IMR-90 (cell line): ENCODE measurements around the gene KIAA1328. TPM values are rescaled to one million over a fixed set of nuclear protein-coding genes. Genes with fewer than 3 reads are reported as not detected.

Source experiments
- ATAC-seq: fragments of 200-7000 bp; cut with Tn5 transposase; 2 replicates; pipeline ENCODE4 v1.9.1; 2020; ENCODE audit warnings: low read depth, mild to moderate bottlenecking, moderate library complexity
- BruUV-seq: library from RNA; stranded (reverse); fragments of 400-500 nt; replicated peaks from 2 replicates; lab custom pipeline; 2021; lab: Mats Ljungman, UMichigan
- CTCF ChIA-PET: fragments of 300-600 bp; formaldehyde crosslinking; extraction: SDS; loops from one replicate; lab custom pipeline; 2021; ENCODE audit warnings: antibody characterized with exemption; lab: Yijun Ruan, JAX
- POLR2A ChIA-PET: fragments of 300-600 bp; sonication (Branson Sonifier 250); formaldehyde crosslinking; loops from one replicate; lab custom pipeline; 2022; ENCODE audit warnings: antibody characterized with exemption; ENCODE audit not compliant: unreplicated experiment; lab: Charles Lee
- DNase-seq: peaks from one replicate; pipeline ENCODE4 v3.0.0; 2013
- H2AFZ ChIP-seq: replicated peaks from 2 replicates; pipeline ENCODE3; 2013; ENCODE audit warnings: low read length, mild to moderate bottlenecking; ENCODE audit not compliant: poor library complexity
- H2AK5ac ChIP-seq: 2 replicates; pipeline ENCODE4 v1.6.1; 2013; ENCODE audit warnings: low read depth, low read length, inconsistent platforms
- H2AK9ac ChIP-seq: replicated peaks from 2 replicates; pipeline ENCODE3; 2013; ENCODE audit warnings: mild to moderate bottlenecking, low read depth, low read length, moderate library complexity; ENCODE audit not compliant: poor library complexity
- H2BK120ac ChIP-seq: 2 replicates; pipeline ENCODE4 v1.6.1; 2013; ENCODE audit warnings: low read depth, low read length, inconsistent platforms
- H2BK15ac ChIP-seq: 3 replicates; pipeline ENCODE4 v1.6.1; 2013; ENCODE audit warnings: low read depth, low read length, inconsistent platforms
- H2BK20ac ChIP-seq: 2 replicates; pipeline ENCODE4 v1.6.1; 2013; ENCODE audit warnings: low read depth, mild to moderate bottlenecking, inconsistent platforms, low read length, moderate library complexity
- H2BK5ac ChIP-seq: 2 replicates; pipeline ENCODE4 v1.6.1; 2013; ENCODE audit warnings: mild to moderate bottlenecking, low read depth, low read length, inconsistent platforms; ENCODE audit not compliant: poor library complexity, severe bottlenecking
- H3K14ac ChIP-seq: replicated peaks from 2 replicates; pipeline ENCODE4 v1.6.1; 2013; ENCODE audit warnings: low read depth, low read length, inconsistent platforms
- H3K18ac ChIP-seq: 2 replicates; pipeline ENCODE4 v1.6.1; 2013; ENCODE audit warnings: low read depth, low read length, control low read depth
- H3K23ac ChIP-seq: 2 replicates; pipeline ENCODE4 v1.6.1; 2013; ENCODE audit warnings: low read depth, low read length, inconsistent platforms
- H3K27ac ChIP-seq: 2 replicates; pipeline ENCODE4 v1.5.1; 2013; ENCODE audit warnings: mild to moderate bottlenecking, control low read depth, low read length; ENCODE audit not compliant: insufficient read depth
- H3K27me3 ChIP-seq: 2 replicates; pipeline ENCODE4 v1.6.1; 2013; ENCODE audit warnings: low read length; ENCODE audit not compliant: control insufficient read depth, insufficient read depth
- H3K36me3 ChIP-seq: 2 replicates; pipeline ENCODE4 v1.6.1; 2013; ENCODE audit warnings: low read length, mixed read lengths; ENCODE audit not compliant: control insufficient read depth, insufficient read depth
- H3K4ac ChIP-seq: 2 replicates; pipeline ENCODE4 v1.6.1; 2013; ENCODE audit warnings: low read depth, low read length, inconsistent platforms
- H3K4me1 ChIP-seq: 2 replicates; pipeline ENCODE4 v1.6.1; 2013; ENCODE audit warnings: low read length, mixed read lengths; ENCODE audit not compliant: control insufficient read depth, insufficient read depth
- H3K4me2 ChIP-seq: 2 replicates; pipeline ENCODE4 v1.6.1; 2013; ENCODE audit warnings: low read depth, mild to moderate bottlenecking, control low read depth, low read length, moderate library complexity
- H3K4me3 ChIP-seq: 2 replicates; pipeline ENCODE4 v1.5.1; 2013; ENCODE audit warnings: low read depth, mild to moderate bottlenecking, control low read depth, low read length, moderate library complexity; ENCODE audit not compliant: insufficient read depth
- H3K56ac ChIP-seq: 2 replicates; pipeline ENCODE4 v1.6.1; 2013; ENCODE audit warnings: low read length, inconsistent platforms; ENCODE audit not compliant: insufficient read depth; ENCODE audit errors: extremely low read depth
- H3K79me1 ChIP-seq, 2 experiments: 2 replicates each; pipeline ENCODE4 v1.6.1; 2013; ENCODE audit warnings: low read length in 2 of 2, inconsistent platforms in 1 of 2, low read depth in 1 of 2
- H3K9ac ChIP-seq: 2 replicates; pipeline ENCODE4 v1.6.1; 2013; ENCODE audit warnings: low read depth, low read length, control low read depth
- H3K9me1 ChIP-seq: 2 replicates; pipeline ENCODE4 v1.6.1; 2013; ENCODE audit warnings: low read length, inconsistent platforms; ENCODE audit not compliant: insufficient read depth
- H3K9me3 ChIP-seq: 2 replicates; pipeline ENCODE4 v1.6.1; 2013; ENCODE audit warnings: low read length; ENCODE audit not compliant: control insufficient read depth, insufficient read depth
- H4K20me1 ChIP-seq: 2 replicates; pipeline ENCODE4 v1.6.1; 2013; ENCODE audit warnings: low read length, inconsistent platforms; ENCODE audit not compliant: insufficient read depth
- H4K5ac ChIP-seq: 2 replicates; pipeline ENCODE4 v1.6.1; 2013; ENCODE audit warnings: mild to moderate bottlenecking, low read depth, low read length, control low read depth
- H4K8ac ChIP-seq, 2 experiments: 2 replicates each; pipeline ENCODE4 v1.6.1; 2013; ENCODE audit warnings: low read depth in 2 of 2, low read length in 2 of 2, control low read depth in 1 of 2, inconsistent platforms in 1 of 2
- H4K91ac ChIP-seq: 2 replicates; pipeline ENCODE4 v1.6.1; 2013; ENCODE audit warnings: low read depth, low read length, inconsistent platforms; ENCODE audit not compliant: insufficient read depth
- CEBPB ChIP-seq: IDR thresholded peaks from 2 replicates; pipeline ENCODE4 v1.6.1; 2012; ENCODE audit warnings: low read depth, low read length, improper control_type of control experiment
- FOS ChIP-seq: fragments of 150-350 bp; IDR thresholded peaks from 2 replicates; pipeline ENCODE4 v1.6.1; 2016; ENCODE audit warnings: low read depth, low read length
- MXI1 ChIP-seq: IDR thresholded peaks from 2 replicates; pipeline ENCODE4 v1.6.1; 2012; ENCODE audit warnings: low read depth, mild to moderate bottlenecking, low read length, moderate library complexity, borderline replicate concordance
- NFE2L2 ChIP-seq: fragments of 150-350 bp; IDR thresholded peaks from 2 replicates; pipeline ENCODE4 v1.6.1; 2016; ENCODE audit warnings: low read depth, mild to moderate bottlenecking, low read length
- RAD21 ChIP-seq: IDR thresholded peaks from 2 replicates; pipeline ENCODE4 v1.6.1; 2012; ENCODE audit warnings: low read length, improper control_type of control experiment
- RCOR1 ChIP-seq: IDR thresholded peaks from 2 replicates; pipeline ENCODE4 v1.6.1; 2012; ENCODE audit warnings: mild to moderate bottlenecking, low read length, improper control_type of control experiment; ENCODE audit not compliant: insufficient replicate concordance
- RFX5 ChIP-seq: IDR thresholded peaks from 2 replicates; pipeline ENCODE4 v1.8.0; 2012; ENCODE audit warnings: low read depth, mild to moderate bottlenecking, low read length, moderate library complexity
- USF2 ChIP-seq: fragments of 150-350 bp; IDR thresholded peaks from 2 replicates; pipeline ENCODE4 v1.6.1; 2017; ENCODE audit warnings: mild to moderate bottlenecking, antibody characterized with exemption, low read length, low read depth
- WGBS, 2 experiments: methylation state at CpG; one replicate each; pipeline versions ENCODE4 v1.1.5 to v1.1.7; 2013; ENCODE audit warnings: missing lambda C conversion rate in 2 of 2; ENCODE audit not compliant: insufficient read length in 1 of 2; ENCODE audit errors: extremely low coverage in 2 of 2; 5-methylcytosine and 5-hydroxymethylcytosine counted together
- dilution Hi-C: fragments of 300-500 bp; cut with HindIII; formaldehyde crosslinking; loops from one replicate; pipeline ENCODE4 v1.14.3; 2018; ENCODE audit warnings: low sequenced_read_pairs; ENCODE audit not compliant: unreplicated experiment
- in situ Hi-C: fragments of 300-500 bp; cut with MboI; formaldehyde crosslinking; loops from 3 replicates; pipeline ENCODE4 v1.14.3; 2019; ENCODE audit warnings: low sequenced_read_pairs, inconsistent platforms, mixed read lengths
- intact Hi-C: fragments of 100-400 bp; cut with micrococcal nuclease; formaldehyde crosslinking; loops from 2 replicates; pipeline ENCODE4 v1.10.0; 2022
- polyA plus RNA-seq, 3 experiments: library from polyadenylated mRNA; depleted of rRNA; stranded (reverse); fragments of >200 nt; gene quantifications; 2 replicates each; pipeline ENCODE4 v1.2.3, GENCODE V29; 2012; ENCODE audit warnings: low replicate concordance in 1 of 3
- total RNA-seq: library from RNA; depleted of rRNA; stranded (reverse); fragments of >200 nt; gene quantifications from 2 replicates; pipeline ENCODE4 v1.2.3, GENCODE V29; 2012

The KIAA1328 gene
- total and polyA plus RNA-seq, 2 of the 4 experiments (the other 2 are of a cell fraction), result 2.4 to 7.0 TPM

GRCh38 chr18:36813101-36813775, 15.7 kb upstream of the KIAA1328 start:
- no peak overlapping the region for H2AK9ac ChIP-seq
- CTCF ChIA-PET, result no interaction called here
- in situ Hi-C loops (no loop called here), intact Hi-C loops (no loop called here), dilution Hi-C loops (no loop called here)
- no peak overlapping the region for H3K18ac ChIP-seq
- H4K91ac ChIP-seq, result no peak overlapping the region
- H3K36me3 ChIP-seq, result peaks cover 11% of the 10 kb centered on the region
- H2AK5ac ChIP-seq, result no peak overlapping the region
- no peak overlapping the region for H3K9ac ChIP-seq
- H3K9me3 ChIP-seq, result no peaks in the 10 kb centered on the region
- H2BK5ac ChIP-seq, result no peak overlapping the region
- H3K56ac ChIP-seq, result no peak overlapping the region
- no peak overlapping the region for H2BK20ac ChIP-seq
- no peak overlapping the region for H4K5ac ChIP-seq
- no peak overlapping the region for H3K23ac ChIP-seq
- no peak overlapping the region for H3K14ac ChIP-seq
- H3K4me1 ChIP-seq, result peaks cover 17% of the 10 kb centered on the region
- peaks cover 4 to 20% of the 10 kb centered on the region in 2 experiments; a peak in 3 of 4 replicates for H3K79me1 ChIP-seq
- H2AFZ ChIP-seq, result no peak overlapping the region
- WGBS, 2 experiments, result 83 to 100% methylated on average over 1 of the region's 4 CpGs
- H3K4ac ChIP-seq, result no peak overlapping the region
- no peak overlapping the region for H3K4me2 ChIP-seq
- BruUV-seq, result no TSS peak
- ATAC-seq, result no peak
- TF ChIP-seq MXI1 (no peak), RAD21 (no peak), USF2 (no peak), NFE2L2 (no peak), RFX5 (no peak), FOS (no peak), CEBPB (no peak), RCOR1 (no peak)
- H2BK120ac ChIP-seq, result no peak overlapping the region
- peaks cover 6% of the 10 kb centered on the region for H3K9me1 ChIP-seq
- no peak for DNase-seq
- H2BK15ac ChIP-seq, result no peak overlapping the region
- no peak overlapping the region for H3K27ac ChIP-seq
- POLR2A ChIA-PET, result no interaction called here
- no peak overlapping the region for H4K8ac ChIP-seq
- H3K27me3 ChIP-seq, result no peaks in the 10 kb centered on the region
- H3K4me3 ChIP-seq, result no peak overlapping the region
- peaks cover 2% of the 10 kb centered on the region; the same call in 1 of the 2 replicates for H4K20me1 ChIP-seq
